ACC112 (cell line): Measurements from ENCODE around the gene ZEB2.

Experiments
- H2AFZ ChIP-seq: fragments of 200-600 bp; sonication (generic); one replicate; pipeline ENCODE4 v1.6.0; 2017; ENCODE audit warnings: antibody characterized with exemption, low read length; ENCODE audit not compliant: unreplicated experiment
- H3K27ac ChIP-seq: fragments of 200-600 bp; sonication (generic); 2 replicates; pipeline ENCODE4 v1.5.1; 2014; ENCODE audit warnings: low read depth, mild to moderate bottlenecking, antibody characterized with exemption, low read length, moderate library complexity
- H3K27me3 ChIP-seq: fragments of 200-600 bp; sonication (generic); 2 replicates; pipeline ENCODE4 v1.6.1; 2014; ENCODE audit warnings: mild to moderate bottlenecking, antibody characterized with exemption, low read length, moderate library complexity, mixed read lengths; ENCODE audit not compliant: insufficient read depth
- H3K36me3 ChIP-seq: fragments of 200-600 bp; sonication (generic); 2 replicates; pipeline ENCODE4 v1.6.1; 2016; ENCODE audit warnings: mild to moderate bottlenecking, antibody characterized with exemption, low read length, moderate library complexity, mixed read lengths; ENCODE audit not compliant: insufficient read depth
- H3K4me1 ChIP-seq: fragments of 200-600 bp; sonication (generic); one replicate; pipeline ENCODE4 v1.6.1; 2016; ENCODE audit warnings: low read length, mixed read lengths; ENCODE audit not compliant: insufficient read depth, unreplicated experiment, control insufficient read depth
- H3K4me3 ChIP-seq: fragments of 200-600 bp; sonication (generic); 2 replicates; pipeline ENCODE4 v1.5.1; 2014; ENCODE audit warnings: mild to moderate bottlenecking, low read depth, low read length
- H3K79me2 ChIP-seq: fragments of 200-600 bp; sonication (generic); one replicate; pipeline ENCODE4 v1.6.0; 2016; ENCODE audit warnings: low read length; ENCODE audit not compliant: control insufficient read depth, unreplicated experiment, insufficient read depth

The ZEB2 gene

DNA sequence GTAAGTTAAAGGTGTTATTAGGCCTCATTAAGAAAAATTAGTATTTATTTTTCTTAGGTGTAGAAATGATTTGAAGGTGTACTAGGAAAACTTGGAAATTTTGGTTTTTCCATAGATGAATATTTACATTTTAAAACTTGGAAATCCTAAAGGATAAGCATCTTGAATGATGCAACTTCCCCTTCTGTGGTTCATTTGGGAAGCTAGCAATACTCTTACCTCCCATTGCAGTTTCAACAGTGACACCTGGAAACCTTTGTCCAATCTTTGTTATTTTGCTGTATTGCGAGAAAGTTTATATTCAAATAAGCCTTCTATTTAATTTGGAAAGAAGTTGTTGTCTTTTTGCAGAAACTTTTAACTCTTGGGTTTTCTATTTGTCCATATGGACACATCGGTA lies 68.5 kb downstream of the ZEB2 start:
- Histone ChIP-seq H3K4me1 (peaks cover 44% of the 10 kb centered on the region), H3K79me2 (peaks cover 75% of the 10 kb centered on the region), H3K4me3 (no peak overlapping the region), H3K36me3 (no peaks in the 10 kb centered on the region), H3K27me3 (no peaks in the 10 kb centered on the region), H2AFZ (no peak overlapping the region), H3K27ac (no peak overlapping the region)

DNA sequence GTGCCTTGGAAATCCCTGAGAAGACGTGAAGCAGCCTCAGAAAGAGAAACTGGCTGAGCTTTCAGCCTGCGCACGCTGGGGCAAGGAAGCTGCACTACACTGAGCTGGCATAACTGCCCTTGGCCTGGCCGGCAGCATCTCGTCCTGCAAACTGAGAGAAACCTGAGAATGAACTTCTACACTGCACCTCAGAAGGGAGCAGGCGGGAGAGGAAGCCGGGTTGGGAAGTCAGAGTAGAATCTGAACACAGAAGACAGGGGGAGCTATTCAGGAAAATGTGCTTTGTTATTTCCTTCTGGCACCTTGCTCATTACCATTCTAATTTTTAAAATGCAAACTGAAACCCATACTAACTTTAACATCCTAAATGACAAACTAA lies 70.9 kb downstream of the ZEB2 start:
- H3K36me3 ChIP-seq, result no peaks in the 10 kb centered on the region
- H3K27ac ChIP-seq, result no peak overlapping the region

DNA sequence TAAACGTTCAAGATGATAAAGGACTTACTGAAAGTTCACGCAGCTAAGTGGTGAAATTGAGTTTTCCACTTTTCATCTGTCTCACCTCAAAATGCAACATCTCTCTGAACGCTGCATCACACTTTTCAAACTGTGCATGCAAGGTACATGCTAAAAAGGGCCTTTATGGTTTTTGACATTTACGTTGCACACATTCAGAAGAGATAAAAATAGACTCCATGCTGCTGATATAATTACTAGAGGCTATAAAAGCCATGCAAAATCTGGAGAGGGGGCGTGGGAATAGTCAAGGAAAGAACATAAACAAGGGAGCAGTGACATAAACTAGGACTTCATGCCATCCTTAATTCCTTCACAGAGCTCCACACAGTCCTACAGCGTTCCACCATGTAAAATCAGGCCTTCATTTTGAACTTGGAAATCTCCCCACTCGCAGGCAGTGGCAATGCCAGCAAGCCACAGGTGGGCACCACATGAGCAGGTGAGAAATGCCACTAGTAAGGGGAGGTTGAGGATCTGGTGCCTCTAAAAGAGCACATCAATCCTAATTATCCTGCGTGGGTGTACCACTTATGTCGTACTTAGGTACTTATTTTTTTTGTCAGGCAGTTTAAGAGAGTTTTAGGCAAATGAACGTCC lies 71.4 kb downstream of the ZEB2 start:
- Histone ChIP-seq H3K36me3 (no peaks in the 10 kb centered on the region), H3K4me3 (no peak overlapping the region), H3K27me3 (no peaks in the 10 kb centered on the region), H3K27ac (no peak overlapping the region), H2AFZ (no peak overlapping the region), H3K4me1 (peaks cover 23% of the 10 kb centered on the region), H3K79me2 (peaks cover 69% of the 10 kb centered on the region)

More for the DNA sequence above, 70.9 kb downstream of the ZEB2 start:
- Histone ChIP-seq H3K79me2 (peaks cover 68% of the 10 kb centered on the region), H3K27me3 (no peaks in the 10 kb centered on the region), H2AFZ (no peak overlapping the region), H3K4me3 (no peak overlapping the region), H3K4me1 (peaks cover 26% of the 10 kb centered on the region)

DNA sequence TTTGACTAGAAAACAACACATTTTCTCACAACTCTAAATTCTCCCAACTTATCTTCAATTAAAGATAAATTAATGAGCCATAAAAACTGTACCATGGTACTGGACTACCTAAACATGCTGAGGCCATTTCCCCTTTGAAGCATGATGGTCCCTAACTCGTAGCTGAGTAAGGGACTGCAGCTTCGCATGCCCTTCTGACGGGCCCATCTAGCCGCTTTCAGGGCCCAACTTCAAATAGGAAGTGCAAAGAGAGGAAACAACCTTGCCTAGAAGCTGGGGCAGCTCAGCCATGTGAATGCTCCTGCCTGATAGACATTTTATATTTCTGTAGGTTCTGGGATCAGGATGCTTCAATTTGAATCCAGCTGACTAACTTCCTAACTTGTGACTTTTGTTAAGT lies 72.4 kb downstream of the ZEB2 start:
- H3K4me3 ChIP-seq, result no peak overlapping the region
- no peaks in the 10 kb centered on the region for H3K27me3 ChIP-seq
- H3K36me3 ChIP-seq, result no peaks in the 10 kb centered on the region
- no peak overlapping the region for H2AFZ ChIP-seq
- peaks cover 64% of the 10 kb centered on the region for H3K79me2 ChIP-seq
- no peak overlapping the region for H3K27ac ChIP-seq
- H3K4me1 ChIP-seq, result peaks cover 18% of the 10 kb centered on the region

DNA sequence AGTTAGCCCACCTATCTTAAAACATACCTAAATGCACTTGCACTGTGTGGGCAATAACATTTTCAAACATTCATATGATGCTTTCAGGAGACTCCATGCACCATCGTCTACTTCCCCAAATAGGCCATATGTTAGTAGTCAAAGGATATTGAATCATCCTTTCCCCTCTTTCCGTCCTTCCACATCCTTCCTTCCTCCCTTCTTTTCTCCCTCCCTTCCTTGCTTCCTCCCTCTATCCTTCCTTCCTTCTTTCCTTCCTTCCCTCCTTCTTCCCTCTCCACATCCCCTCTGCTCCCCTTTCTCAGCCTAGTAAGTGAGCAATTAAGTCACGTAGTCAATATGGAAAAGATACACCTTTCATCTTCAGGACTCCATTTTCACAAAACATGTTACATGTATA lies 73.8 kb downstream of the ZEB2 start:
- Histone ChIP-seq H2AFZ (no peak overlapping the region), H3K4me1 (peaks cover 15% of the 10 kb centered on the region), H3K27me3 (no peaks in the 10 kb centered on the region), H3K79me2 (peaks cover 60% of the 10 kb centered on the region), H3K27ac (no peak overlapping the region), H3K4me3 (no peak overlapping the region), H3K36me3 (no peaks in the 10 kb centered on the region)

DNA sequence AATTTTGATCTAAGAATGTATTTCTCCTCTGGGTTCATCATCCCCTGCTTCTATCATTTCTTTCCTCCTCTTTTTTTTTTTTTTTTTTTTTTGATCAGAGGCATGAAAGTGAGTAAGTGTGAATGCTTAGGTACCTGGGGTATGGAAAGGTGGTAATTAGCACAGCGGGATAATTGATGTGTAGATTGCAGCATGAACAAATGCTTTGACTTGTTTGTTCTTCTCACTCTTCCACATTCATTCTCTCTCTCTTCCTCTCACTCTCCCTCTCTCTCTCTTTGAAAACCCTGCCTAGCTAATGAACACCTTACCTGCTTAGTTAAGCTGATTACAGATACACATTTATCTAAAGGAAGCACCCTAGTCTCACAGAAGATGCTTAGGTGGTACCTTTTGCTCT lies 74.7 kb downstream of the ZEB2 start:
- H3K27ac ChIP-seq, result no peak overlapping the region
- peaks cover 15% of the 10 kb centered on the region for H3K4me1 ChIP-seq
- no peak overlapping the region for H3K4me3 ChIP-seq
- H3K36me3 ChIP-seq, result no peaks in the 10 kb centered on the region
- H3K27me3 ChIP-seq, result no peaks in the 10 kb centered on the region
- H3K79me2 ChIP-seq, result peaks cover 61% of the 10 kb centered on the region
- no peak overlapping the region for H2AFZ ChIP-seq

DNA sequence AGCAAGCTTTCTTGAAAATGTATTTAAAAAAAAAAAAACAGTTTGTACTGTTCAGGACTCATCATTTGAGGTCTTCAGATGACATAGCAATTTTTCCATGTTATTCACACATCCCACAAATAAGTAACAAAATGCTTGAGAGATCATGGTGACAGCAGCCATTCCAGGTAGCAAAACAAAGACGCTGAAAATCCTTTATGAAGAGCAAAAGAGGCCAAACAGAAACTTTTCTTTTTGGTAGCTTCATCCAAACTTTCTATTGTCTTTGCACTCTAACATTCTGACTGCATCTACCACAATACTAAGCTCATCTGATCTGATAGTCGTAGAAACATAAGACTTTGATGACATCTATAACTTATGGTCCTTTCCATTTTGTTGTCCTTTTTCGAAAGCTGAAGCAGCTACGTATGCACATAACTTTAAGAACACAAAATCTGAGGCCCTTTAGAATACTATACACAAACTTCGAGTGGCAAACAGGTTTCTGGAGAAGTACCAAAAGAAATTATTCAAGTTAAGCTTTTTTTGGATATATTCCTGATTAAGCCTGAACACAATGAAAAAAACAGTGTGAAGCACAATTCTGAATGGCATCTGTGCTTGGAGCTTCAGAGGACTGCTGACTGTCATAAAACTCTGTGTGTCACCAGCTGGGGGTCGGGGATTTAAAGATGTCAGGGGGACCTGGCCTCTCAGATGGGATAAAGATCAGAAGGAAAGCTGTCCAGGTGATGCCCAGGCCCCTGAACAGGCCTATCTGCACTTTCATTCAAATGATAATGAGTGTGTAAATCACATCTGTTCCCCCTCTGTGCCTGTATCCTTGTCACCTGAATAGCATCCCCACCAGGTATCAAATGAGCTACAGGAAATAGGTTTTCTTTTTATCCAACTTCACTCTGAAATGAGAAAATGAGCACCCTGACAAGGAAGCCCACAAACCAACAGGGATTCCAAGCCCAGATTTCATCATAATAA lies 75.8 kb downstream of the ZEB2 start:
- H3K4me1 ChIP-seq, result peaks cover 15% of the 10 kb centered on the region
- peak overlapping the region; percentile 25; the same call in 1 of the 2 replicates for H3K27ac ChIP-seq
- H2AFZ ChIP-seq, result peak overlapping the region; percentile 5
- H3K79me2 ChIP-seq, result peaks cover 61% of the 10 kb centered on the region
- no peaks in the 10 kb centered on the region for H3K36me3 ChIP-seq
- no peaks in the 10 kb centered on the region for H3K27me3 ChIP-seq
- H3K4me3 ChIP-seq, result peak overlapping the region; percentile 45

DNA sequence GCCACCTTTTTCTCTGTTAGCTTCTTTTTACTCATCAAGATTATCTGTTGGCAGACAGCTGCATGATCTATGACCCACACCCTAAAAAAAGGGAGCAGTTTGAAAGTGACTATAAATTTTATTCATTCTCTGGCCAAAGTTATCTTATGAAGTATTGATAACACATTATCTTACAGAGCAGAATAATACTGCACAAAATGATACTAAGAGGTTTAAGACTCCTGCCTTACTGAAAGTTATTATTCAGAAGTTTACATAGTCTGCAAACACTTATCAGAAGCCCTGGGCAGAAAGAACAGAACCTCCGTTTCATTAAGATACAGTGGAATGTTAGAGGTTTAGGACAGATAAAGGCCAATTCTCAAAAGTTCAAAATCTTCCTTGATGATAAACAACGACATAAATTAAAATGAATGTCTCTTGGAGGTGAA lies 78.2 kb downstream of the ZEB2 start:
- Histone ChIP-seq H3K27me3 (no peaks in the 10 kb centered on the region), H2AFZ (no peak overlapping the region), H3K79me2 (peaks cover 65% of the 10 kb centered on the region), H3K36me3 (no peaks in the 10 kb centered on the region), H3K4me1 (peaks cover 15% of the 10 kb centered on the region), H3K4me3 (no peak overlapping the region), H3K27ac (peak overlapping the region; percentile 5; the same call in 1 of the 2 replicates)

DNA sequence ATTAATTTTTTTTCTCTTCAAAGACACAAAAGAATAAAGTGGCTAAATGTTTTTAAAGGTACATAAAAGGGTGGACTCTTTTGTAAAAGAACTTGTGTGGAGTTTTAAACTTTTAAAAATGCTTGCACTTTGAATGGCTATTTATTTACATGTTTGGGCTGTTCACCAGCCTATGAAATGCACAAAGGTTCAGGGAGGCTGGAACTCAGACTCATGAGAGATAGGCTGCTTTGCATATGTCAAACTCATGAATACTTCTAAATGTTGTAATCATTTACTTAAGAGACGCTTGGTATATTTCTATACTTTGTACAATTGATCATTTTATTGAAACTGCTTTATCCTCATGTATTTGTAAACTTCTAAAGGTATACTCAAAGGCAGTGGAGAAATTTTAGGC lies 79.9 kb downstream of the ZEB2 start:
- Histone ChIP-seq H2AFZ (no peak overlapping the region), H3K4me1 (peaks cover 15% of the 10 kb centered on the region), H3K4me3 (no peak overlapping the region), H3K27ac (no peak overlapping the region), H3K79me2 (peaks cover 67% of the 10 kb centered on the region), H3K36me3 (0 out of 2 replicates have a peak, but pooled peaks cover 1% of the 10 kb centered on the region), H3K27me3 (no peaks in the 10 kb centered on the region)

DNA sequence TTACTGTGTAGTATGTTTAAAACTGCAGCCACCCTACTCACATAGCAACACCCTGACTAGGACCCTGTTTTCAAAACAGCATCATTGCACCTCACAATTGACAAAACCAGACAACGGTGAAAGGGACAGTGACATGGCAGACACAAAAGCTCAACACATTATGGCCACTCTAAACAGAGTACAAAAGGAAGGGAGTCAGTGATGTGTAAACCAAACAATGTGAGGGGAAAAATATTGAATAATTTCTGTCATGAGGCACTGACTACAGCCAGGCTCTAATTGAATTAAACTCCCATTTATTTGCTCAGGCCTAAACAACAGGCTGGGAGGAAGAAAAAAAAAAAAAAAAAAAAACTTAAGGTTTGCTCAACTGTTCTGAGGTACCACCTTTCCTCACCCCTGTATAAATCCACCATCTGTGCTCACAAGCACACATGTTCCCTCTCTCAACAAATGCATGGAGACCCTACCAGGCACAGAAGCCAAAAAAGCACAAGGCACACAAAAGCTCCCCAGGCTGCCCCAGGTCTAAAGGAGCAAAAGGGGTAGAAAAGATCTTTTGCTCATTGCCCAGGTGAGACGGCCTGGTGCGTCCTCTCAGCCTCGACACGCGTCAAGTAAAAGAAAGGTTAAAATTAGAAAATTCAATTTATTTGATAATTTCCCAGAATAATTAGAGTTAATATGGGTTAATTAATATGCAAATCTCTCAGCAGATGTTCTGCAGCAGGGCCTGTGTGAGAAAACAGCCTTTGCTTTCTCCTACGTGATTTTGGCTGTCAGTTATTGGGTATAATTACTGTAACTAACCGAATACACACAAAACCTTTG lies 80.9 kb downstream of the ZEB2 start:
- Histone ChIP-seq H3K36me3 (peaks cover 6% of the 10 kb centered on the region; the same call in 1 of the 2 replicates), H2AFZ (no peak overlapping the region), H3K79me2 (peaks cover 67% of the 10 kb centered on the region), H3K4me1 (peaks cover 8% of the 10 kb centered on the region), H3K27me3 (no peaks in the 10 kb centered on the region), H3K27ac (no peak overlapping the region), H3K4me3 (no peak overlapping the region)
